GM12872 (cell line): ENCODE results near the gene MACROD1.

Source experiments
- TF ChIP-seq, protein P1 (sequence below): IDR thresholded peaks from 3 replicates; pipeline ENCODE4 v1.5.1; 2011; ENCODE audit warnings: low read depth, mild to moderate bottlenecking, low read length, moderate library complexity; ENCODE audit not compliant: insufficient read depth

Gene MACROD1

DNA sequence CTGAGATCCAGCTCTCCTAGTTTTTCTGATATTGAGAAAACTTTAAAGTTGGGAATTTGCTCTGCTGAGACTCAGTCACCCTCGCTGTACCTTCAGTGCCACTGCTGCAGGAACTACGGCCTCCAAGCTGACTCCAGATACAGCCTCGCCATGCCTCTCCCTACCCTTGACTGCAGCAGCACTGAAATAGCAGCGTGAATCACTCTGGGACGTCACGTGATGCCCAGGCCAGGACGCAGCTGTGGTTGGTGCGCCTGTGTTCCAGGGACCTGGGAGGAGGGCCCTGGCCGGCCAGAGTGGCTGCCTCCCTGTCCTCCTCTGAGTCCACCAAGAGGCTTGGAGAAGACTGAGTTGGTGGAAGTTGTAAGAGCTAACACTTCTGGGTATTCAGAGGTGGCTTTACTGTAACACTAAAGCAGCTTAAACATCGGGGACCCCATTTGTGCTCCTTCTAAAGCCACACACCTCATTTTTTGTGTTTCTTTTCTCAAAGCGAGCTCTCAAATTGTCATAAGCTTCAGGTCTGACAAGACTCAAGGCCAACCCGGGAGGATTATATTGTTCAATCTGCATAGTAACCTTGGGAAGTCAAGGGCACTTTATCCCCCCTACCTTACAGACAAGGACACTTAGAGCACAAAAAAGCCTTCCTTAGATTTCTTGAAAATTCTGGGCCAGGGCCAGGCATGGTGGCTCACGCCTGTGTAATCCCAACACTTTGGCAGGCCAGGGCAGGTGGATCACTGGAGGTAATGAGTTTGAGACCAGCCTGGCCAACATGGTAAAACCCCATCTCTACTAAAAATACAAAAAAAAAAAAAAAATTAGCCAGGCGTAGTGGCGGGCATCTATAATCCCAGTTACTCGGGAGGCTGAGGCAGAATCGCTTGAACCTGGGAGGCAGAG lies 15.8 kb upstream of the MACROD1 start:
- TF ChIP-seq, protein P1, sequence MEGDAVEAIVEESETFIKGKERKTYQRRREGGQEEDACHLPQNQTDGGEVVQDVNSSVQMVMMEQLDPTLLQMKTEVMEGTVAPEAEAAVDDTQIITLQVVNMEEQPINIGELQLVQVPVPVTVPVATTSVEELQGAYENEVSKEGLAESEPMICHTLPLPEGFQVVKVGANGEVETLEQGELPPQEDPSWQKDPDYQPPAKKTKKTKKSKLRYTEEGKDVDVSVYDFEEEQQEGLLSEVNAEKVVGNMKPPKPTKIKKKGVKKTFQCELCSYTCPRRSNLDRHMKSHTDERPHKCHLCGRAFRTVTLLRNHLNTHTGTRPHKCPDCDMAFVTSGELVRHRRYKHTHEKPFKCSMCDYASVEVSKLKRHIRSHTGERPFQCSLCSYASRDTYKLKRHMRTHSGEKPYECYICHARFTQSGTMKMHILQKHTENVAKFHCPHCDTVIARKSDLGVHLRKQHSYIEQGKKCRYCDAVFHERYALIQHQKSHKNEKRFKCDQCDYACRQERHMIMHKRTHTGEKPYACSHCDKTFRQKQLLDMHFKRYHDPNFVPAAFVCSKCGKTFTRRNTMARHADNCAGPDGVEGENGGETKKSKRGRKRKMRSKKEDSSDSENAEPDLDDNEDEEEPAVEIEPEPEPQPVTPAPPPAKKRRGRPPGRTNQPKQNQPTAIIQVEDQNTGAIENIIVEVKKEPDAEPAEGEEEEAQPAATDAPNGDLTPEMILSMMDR: no peak

DNA sequence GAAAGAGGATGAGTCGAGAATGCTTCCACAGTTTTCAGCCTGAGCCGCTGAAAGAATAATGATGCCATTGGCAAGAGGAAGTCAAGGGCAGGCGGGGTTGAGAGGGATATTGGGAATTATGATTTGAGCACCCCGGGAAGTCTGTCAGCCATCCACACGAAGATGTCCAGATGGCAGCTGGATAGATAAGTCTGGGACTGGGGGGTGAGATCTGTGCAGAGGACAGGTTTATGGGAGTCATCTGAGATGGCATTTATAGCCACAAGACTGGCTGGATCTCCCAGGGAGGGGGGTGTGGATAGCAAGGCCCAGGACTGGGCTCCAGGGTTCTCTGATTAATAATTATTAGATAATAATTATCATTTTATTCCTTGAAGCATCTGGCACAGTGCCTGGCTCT lies 15.0 kb upstream of the MACROD1 start:
- TF ChIP-seq, protein P1: no peak

DNA sequence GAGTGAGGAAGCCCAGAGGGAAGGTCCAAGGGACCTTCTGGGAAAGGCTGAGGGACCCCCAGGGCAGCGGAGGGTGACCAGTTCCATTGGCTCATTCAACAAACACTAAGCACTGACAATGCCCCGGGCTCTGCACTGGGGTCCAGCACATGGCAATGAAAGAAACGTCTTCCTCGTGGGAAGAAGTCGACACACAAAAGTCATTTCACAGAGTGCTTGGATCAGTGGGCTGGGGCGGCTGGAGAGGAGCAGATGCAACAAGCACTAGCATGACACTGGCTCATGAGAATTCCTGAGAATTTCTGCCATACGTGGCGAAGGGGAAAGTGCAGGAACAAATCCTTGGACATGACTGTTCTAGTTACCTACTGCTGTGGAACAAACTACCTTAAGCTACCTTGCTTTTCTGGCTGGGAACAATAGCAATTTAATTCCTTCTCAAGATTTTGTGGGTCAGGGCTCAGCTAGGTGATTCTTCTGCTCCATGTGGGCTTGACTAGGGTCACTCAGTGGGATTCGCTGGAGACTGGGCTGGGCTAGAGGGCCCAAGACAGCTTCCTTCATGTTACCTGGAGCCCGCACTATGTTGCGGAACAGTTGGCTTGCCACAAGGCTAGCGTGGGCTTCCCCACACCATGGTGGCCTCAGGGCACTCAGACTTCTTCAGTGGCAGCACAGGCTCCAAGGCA lies 13.2 kb upstream of the MACROD1 start:
- TF ChIP-seq, protein P1: no peak

DNA sequence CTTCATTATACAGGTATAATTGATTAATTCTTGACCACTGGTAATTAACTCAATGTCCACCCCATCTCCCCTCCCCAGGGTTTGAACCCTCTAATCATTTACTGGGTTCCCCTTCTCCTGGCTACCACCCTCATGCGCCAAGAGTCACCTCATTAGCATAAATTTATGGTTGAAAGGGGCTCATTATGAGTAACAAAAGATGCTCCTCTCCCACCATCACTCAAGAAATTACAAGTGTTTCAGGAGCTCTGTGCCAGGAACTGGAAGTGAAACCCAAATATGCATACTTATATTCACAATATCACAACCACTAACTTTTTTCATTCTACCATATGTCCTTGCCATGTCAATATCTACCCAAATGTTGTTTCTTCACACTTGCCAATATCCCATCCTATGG lies 12.3 kb upstream of the MACROD1 start:
- TF ChIP-seq, protein P1: no peak

DNA sequence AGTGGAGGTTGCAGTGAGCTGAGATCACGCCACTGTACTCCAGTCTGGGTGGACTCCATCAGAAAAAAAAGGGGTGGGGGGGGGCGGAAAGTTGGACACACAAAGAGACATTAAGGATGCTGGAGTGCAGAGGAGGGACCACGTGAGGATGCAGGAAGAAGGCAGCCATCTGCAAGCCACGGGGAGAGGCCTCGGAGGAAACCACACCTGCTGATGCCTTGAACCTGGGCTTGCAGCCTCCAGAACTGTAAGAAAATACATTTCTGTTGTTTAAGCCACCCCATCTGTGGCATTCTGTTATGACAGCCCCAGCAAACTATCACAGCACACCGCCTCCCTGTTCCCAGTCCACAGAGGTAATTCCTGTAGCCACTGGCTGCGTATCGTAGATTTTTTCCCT lies 10.8 kb upstream of the MACROD1 start:
- TF ChIP-seq, protein P1: no peak

DNA sequence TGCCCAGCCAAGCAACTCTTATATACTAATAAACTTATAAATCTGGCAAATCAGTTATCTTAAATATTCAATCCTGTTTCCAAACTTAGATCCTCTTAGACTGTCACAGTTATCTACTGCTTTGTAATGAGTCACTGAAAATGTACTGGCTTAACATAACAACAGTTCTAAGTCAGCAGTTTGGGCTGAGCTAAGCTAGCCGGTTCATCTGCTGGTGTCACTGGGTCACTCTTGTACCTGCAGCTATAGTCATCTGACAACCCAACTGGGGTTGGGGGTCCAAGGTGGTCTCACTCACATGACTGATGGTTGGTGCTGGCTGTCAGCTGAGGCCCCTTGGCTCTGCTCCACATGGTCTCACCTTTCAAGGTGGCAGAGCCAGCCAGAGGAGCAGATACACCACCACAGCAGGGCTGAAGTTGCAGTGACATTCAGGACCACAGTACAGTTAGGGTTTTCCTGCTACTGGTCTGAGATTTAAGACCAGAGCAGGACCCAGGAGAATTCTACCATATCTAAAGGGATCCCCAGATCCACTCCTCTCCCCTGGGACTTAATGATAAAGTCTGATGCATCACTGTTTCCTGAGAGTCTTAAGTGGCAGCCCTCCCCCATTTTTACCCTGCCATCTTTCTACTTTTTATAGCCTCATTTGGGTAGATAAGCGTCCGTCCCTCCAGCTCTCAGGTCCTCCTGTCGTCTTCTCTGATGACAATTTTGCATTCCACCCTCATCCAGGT lies 7.9 kb upstream of the MACROD1 start:
- TF ChIP-seq, protein P1: no peak

DNA sequence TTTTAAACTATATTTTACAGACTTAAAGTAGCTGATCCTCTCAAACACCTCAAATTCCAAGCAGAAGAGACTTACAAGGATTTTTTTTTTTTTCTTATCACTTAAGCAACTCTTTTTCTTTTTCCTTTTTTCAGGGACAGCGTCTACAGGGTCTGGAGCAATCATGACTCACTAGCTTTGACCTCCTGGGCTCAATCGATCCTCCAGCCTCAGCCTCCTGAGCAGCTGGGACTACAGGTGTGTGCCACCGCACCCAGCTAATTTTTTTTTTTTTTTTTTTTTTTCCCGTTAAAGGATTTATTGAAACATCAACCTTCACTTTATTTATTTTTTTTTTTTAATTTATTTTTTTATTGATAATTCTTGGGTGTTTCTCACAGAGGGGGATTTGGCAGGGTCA lies 4.5 kb upstream of the MACROD1 start:
- TF ChIP-seq, protein P1: no peak
